Activated CD8-positive, alpha-beta memory T cell treated with anti-CD3 and anti-CD28 coated beads, Interleukin-2, amount 50 U/mL, for 1 hour (primary cell): ENCODE results near the gene HIBADH.
"Not testable (repeated sequence)": the region's sequence is repeated elsewhere in the genome, so short reads cannot be mapped to it uniquely, and the experiment has no call there.

Source experiments
- DNase-seq: peaks from one replicate; pipeline ENCODE4 v3.0.0-alpha.2; 2020; ENCODE audit errors: extremely low read depth

The HIBADH gene

DNA sequence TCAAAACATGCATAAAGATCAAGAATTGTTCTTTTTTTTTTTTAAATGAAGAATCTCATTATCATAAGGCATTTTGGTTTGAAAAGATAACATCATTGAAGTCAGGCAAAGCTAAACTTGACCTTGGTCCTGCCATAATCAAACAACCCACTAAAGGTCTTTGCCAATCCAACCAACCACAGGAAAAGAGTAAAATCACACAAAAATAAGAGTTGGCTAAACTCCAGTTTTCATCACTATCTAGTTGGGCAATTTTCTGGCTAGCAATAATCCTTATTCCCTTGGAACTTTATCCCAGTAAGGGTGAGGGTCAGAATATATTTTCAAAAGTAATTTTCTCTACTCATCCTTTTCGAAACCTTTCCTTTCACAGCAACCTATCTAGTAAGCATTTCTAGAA is 62.4 kb downstream of the HIBADH start:
- DNase-seq, result no peak

DNA sequence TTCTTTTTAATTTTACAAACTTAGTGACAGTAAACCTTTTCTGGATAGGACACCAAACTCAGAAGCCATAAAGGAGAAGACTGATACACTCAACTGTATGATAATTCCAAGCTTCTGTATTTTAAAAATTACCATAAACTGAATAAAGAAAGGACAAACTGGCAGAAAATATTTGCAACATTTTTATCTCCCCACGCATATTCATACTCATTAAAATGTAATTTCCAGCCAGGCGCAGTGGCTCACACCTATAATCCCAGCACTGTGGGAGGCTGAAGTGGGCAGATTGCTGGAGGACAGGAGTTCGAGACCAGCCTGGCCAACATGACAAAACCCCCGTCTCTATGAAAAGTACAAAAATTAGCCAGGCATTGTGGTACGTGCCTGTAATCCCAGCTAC is 67.7 kb downstream of the HIBADH start:
- DNase-seq, result no peak

DNA sequence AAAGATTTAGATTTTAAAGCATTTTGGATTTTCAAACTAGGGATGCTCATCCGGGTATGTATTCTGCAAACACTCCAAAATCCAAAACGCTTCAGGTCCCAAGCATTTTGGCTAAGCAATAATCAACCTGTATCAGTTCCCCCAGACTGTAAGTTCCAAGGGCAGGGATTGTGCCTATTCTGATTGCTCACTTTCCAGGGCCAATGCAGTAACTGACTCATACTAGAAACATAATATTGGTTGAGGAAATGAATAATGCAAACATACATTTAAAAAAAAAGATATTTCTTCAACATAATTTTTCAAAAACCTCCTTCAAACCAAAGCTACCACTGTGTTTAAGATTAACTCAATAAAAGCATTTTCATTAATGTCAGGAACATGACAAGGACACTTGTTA is 69.5 kb downstream of the HIBADH start:
- no peak for DNase-seq

DNA sequence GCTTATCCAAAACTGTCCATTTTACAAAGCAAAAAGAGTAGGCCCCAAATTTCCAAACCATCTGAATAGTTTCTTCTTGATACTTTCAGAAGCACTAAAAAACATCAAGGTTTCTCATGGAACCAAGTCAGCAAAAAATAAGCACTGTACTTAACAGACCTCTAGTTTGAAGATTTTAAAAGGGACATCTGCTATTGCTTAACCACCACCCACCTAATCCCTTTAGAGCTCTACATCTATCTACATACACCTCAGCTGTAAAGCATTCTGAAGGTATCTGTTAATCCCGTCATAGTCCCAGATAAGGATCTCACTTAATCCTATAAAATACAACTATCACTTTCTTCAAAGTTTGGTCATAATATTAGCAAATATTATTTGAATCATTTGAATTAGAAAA is 72.3 kb downstream of the HIBADH start:
- DNase-seq, result no peak

DNA sequence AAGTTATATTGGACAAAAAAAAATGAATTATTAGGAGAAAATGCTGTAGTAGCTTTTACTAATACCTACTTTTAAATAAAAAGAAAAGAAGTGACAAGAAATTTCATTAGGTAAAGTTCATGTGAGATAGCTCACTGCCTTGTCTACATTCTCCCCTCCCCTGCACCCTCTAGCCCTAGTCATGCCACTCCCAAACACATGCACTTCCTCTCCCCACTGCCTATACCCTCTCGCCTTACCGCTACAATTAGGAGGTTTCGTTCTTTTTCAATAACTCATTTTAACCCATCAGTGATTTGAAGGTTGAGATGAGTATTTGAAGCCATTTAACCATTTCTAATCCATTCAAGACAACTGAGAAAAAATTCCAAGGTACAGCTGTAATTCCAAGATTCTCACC is 75.3 kb downstream of the HIBADH start:
- DNase-seq, result no peak

DNA sequence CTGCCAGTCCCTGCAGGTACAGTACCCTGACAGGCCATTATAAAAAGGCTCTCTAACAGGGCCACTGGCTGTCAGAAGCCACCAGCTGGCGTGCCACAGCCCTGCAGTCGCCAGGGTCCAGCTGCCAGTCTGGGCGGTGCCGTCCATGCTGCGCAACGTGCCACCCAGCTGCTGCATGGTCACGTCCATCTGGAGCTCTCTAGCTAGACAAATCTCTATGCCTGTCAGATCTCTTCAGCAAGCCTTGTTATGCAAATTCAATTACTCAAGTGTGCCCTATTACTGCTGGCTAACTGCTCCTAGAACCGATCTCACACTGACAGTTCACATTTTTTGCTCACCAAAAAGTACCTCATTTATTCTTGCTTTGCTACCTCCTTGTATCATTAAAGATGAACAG is 75.9 kb downstream of the HIBADH start:
- no peak for DNase-seq

DNA sequence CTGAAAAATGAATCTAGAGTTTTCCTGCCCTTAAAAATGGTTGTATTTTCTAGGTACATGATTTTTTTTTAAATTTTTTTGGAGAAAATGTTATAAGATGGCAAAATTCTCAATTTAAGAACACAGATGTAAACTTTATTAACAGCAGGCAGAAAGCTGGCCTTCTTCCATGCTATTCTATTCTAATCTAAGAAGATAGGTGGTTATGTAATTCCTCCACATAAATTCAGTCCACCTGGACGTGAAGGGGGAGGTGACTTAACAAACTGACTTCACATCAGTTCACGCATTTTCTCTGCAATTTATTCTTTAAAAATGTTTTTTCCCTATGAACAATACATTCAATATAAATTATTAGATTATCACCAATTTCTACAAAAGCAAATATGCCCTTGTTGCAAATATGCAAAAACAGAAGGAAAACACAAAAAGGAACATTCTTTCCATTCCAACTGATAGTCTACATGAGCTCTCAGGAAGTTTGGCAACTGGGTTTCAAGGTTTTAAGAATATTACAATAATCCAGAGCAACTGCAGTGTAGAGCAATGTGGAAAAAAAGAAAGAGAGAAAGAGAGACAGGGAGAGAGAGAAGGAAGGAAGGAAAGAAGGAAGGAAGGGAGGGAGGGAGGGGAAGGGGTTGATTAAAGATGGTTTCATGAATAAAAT is 76.8 kb downstream of the HIBADH start:
- DNase-seq, result no peak

DNA sequence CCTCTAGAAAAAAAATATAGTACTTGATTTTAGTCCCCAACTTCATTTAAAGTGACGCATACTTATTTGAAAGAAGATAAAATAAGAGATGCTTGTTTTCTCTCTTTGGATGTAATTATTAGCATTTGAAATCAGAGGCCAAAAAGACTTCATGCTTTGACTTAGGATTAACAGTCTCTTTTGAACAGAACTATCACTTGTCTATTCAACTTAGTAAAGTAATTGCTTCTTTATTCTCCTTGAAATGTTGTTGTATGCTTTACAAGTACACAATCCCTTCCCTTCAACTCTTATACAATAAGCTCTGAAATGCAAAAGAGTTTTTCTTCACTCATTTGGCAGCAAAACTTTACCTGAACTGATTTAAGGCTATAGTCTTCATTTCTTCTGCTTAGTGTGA is 80.8 kb downstream of the HIBADH start:
- no peak for DNase-seq

DNA sequence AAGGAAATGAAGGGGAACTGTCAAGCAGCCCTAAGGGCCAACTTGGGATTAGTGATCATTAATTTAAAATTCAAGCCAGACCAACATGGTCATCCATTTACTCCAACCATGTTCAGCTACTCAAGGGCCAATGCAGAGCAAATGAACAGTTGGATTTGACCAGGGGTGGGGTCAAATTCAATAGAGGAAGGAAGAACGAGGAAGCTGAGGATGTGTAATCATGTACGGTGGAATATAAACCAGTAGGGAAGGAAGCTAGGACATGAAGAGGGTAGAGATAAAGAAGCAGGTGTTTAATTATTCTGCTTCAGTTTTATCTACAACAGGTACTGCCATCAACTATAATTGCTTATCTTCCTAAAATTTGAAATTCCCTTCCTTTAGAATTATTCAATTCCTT is 81.6 kb downstream of the HIBADH start:
- DNase-seq, result no peak

DNA sequence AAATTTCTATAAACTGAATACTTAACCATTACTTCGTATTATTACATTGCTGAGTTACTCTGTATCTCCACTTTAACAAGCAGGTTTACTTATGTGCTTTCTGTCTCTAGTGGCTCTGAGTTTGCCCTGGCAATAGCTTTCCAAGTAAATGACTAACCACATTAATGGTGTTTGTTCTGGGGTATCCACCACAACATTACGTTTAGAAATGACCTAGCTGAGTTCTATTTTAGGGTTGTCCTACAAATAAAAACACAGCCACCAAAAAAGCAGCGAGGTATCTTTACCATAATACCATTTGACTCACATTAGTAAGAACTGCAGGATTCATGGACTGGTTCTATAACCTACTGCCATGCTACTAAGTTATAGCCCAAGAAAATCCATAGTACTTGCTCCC is 83.1 kb downstream of the HIBADH start:
- DNase-seq, result no peak

DNA sequence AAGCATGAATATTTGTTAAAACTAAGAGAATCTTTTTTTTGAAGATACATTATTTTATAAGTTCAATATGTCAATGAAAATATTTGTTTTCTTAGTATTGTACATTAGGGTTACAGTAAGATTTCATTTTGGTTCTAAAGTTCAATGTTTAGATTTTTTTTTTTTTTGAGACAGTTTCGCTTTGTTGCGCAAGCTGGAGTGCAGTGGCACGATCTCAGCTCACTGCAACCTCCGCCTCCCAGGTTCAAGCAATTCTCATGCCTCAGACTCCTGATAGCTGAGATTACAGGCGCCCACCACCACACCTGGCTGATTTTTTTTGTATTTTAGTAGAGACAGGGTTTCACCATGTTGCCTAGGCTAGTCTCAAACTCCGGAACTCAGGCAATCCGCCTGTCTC is 84.5 kb downstream of the HIBADH start:
- not testable (repeated sequence) for DNase-seq

DNA sequence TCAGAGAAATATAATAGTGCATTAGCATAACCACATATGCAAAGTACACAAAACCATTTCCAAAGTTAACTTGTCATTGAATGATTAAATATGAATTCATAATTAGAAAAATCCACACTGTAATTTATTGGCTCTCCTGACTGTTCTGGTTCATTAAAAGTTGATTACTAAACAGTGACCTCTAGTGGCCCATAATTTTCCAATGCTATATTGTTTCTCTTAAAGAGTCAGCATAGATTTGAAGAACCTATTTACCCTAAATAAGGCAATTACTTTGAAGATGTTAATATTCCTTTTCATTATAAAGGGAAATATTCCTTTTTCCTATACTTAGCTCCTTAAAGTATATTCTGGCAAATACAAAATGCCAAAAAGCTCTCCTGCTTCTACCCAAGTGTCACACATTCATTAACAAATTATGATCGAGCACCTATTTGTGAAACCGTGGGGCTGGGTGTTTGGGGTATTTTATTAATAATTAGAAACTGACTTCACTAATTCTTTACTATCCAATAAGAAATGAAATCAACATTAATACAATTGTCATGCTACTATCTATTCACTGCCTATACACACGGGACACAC is 86.2 kb downstream of the HIBADH start:
- DNase-seq, result no peak

DNA sequence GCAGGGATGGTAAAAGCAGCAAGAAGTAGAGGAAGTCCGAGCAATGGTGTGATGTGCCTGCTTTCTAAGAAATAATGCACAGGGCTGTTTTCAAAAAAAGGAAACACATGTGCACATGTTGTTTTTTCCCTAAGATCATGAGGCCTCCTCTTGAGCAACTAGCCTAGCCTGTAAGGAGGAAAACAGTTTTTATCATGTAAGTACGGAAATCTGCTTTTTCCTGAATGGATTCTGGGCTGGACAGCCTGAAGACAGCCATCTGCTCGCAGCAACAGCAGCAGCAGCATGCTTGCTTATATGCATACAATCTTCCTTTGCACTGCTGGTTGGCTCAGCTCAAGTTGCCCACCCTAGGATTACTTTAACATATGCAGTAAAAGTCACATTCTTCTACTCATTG is 87.1 kb downstream of the HIBADH start:
- no peak for DNase-seq

DNA sequence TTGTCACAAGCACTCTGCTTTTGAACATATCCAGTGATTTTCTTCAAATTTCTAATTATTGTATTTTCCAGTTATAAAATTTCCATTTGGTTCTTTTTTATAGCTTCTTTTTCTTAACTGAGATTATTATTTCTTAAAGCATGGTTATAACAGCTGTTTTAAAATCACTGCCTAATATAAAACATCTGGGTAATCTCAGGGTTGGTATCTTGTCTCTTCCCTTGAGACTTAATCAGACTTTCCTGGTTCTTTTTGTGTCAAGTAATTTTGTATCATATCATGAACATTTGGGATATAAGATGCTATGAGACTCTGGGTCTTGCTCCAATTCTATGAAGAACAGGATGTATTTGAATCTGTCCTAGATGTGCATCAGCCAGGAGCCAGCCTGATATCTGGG is 93.6 kb downstream of the HIBADH start:
- no peak for DNase-seq

DNA sequence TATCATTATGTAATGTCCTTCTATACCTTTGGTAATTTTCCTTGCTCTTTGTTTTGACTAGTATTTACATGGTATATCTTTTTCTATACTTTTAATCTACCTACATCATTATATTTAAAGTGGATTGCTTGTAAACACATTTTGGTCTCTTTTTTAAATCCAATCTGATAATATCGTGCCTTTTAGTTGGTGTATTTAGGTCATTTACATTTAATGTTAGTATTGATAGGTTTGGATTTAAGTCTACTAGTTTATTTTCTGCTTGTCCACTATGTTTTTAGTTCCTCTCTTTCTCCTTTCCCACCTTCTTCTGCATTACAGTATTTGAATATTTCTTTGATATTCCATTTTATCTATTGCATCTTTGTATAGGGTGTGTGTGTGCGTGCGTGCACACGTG is 95.4 kb downstream of the HIBADH start:
- DNase-seq, result no peak

DNA sequence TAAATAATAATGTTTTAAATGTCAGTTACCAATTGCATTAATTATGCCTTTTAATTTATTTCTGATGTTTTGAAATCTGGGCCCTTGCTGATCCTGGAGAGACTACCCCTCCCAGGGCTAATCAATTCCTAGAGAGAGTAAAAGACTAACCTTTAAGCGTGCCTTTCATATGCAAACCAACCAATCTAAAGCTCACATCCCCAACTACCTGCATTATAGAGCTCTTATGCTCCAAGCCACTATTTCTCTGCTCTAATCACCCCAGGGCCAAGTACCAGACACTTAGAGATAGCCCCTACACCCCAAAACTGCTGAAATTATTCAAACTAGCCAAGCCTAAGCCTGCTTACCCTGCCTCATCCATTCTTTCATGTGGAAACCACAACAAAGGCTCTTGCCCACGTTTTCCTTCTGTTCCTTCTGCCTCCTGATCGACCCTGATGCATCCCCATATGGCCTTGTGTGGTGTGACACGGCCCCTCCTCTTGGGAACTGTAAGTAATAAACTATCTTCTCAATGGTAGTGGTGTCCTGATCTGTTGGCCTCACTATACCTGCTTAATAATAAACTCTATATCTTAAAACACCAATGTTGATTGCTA is 97.7 kb downstream of the HIBADH start:
- no peak for DNase-seq

DNA sequence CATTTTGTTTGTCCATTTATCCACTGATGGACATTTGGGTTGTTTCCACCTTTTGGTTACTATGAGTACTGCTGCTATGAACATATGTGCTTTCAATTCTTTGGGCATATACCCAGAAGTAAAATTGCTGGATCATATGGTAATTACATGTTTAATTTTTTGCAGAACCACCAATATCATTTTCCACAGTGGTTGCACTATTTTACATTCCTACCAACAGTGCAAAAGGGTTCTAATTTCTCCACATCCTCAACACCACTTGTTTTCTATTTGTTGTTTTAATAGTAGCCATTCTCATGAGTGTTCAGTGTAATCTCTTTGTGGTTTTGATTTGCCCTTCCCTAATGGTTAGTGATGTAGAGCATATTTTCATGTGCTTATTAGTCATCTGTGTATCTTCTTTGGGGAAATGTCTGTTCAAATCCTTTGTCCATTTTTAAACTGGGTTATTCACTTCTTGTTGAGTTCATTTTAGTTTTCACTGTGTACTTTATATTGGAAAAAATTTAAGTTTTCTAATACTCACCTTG is 101.9 kb downstream of the HIBADH start:
- no peak for DNase-seq

DNA sequence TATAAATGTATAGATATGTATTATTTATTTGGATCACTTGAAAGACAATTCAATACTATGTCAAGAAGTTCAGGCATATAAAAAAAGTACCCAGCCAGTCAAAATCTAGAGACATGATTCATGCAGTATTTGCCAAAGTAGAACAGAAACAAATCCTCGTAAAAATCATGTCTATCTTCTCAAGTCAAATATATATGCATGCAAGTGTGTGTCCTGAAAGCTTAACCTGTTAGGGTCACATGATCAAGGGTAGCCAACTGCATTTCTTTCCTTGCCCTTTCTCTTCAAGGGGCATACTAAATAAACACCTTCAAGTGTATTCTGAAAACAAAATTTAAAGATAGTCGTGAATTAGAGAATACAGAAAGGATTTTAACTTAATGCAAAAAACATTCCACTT is 107.0 kb downstream of the HIBADH start:
- no peak for DNase-seq

DNA sequence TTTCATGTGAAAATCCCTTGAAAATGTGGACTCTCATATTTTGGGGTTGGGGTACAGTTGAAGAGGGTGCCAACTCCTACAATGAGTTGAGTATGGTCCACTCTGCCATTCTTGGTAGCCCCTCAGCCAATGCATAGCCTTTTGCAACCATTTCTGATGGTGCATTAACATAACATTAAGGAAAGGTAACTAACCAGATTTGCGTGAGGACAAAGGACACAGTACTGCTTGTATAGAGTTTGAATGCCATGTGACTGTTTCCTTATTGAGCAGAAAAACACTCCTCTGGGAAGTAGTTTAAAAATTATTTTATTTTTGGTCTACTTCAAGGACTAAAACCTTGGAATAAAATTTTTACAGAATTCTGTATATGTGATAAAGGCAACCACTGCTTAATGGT is 107.9 kb downstream of the HIBADH start:
- DNase-seq, result no peak

DNA sequence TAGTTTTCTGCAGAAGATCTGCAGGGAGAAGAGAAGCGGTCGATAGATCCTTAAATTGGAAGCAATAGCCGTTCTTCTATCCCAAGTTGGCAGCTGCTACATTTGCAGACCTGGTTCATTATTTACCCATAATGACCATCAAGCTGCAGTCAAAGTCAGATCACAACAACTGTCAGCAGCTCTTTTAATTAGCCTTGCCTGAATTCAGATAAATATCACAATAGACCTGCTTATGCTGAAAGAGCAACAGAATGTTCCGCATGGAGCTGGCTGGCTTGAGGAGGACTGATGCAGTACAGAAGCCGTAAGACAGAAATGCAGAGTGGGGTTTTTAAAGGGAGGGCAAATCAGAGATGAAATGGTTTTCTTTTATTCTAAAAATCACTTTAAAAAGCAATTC is 109.4 kb downstream of the HIBADH start:
- no peak for DNase-seq

DNA sequence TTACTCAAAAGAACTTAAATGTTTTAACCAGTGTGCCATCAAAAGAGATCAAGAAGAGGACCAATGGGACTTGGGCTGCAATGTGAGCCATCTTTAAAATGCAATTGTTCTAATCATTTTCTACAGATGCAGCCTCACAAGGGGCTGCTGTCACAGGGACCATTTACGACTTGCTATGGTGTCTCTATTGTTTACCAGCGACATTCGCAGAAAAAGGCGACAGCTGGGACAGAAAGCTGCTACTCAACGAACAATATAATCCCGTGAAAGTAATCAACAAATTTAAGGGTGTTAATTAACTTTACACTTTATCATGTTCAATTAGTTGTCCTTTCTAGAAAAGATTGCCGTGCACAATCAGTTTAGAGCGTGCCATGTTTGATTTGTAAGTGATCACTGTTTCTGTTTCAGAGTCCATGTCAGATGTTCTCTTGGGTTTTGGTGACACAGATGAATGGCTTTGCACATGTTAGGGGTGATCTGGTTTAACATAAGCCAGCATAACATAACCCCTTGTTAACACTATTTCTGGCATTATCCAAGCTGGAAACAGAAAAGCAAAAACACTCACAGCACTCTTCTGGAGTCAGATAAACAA is 110.8 kb downstream of the HIBADH start:
- DNase-seq, result no peak

DNA sequence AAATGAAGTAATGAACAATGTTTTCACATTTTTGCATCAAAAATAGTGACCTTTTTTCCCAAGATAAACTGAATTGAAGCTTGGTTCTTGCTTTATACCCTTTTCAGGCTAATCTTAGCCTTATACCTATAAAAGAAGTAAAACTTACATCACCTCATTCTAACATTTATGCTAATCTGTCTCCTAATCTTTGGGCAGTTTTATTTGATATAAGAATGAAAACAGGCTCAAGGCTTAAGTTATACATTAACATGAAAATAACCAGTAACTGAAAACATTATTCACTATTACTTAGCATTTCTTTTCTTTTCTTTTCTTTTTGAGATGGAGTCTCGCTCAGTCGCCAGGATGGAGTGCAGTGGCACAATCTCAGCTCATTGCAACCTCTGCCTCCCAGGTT is 113.1 kb downstream of the HIBADH start:
- no peak for DNase-seq

DNA sequence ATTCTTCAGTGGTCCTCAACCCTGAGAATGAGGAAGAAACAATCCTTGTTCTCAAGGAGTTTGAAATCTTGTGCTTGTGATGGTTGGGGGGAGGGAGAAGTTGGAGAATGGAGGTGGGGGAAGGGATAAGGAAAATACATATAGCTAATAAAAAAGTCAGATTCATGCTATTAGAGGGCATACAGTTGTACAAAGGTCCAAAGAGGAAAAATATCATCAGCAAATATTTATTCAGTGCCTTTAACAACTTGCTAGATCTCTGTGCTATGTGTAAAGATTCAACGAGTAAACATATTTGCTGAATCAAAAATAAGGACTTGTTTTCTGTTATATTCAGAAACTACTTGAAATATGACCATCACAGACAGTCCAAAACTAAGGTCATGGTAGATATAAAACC is 114.4 kb downstream of the HIBADH start:
- no peak for DNase-seq
